CD4-positive, alpha-beta memory T cell (primary cell): ENCODE results near the gene CAPG. TPM values are rescaled to one million over a fixed set of nuclear protein-coding genes. Genes with fewer than 3 reads are reported as not detected.

ENCODE experiments used
- CTCF ChIA-PET: fragments of 350-600 bp; sonication (Branson Sonifier 250); formaldehyde crosslinking; loops from one replicate; lab custom pipeline; 2021; ENCODE audit warnings: inconsistent platforms; ENCODE audit not compliant: partially characterized antibody; lab: Charles Lee
- POLR2A ChIA-PET: fragments of 350-600 bp; sonication (Branson Sonifier 250); formaldehyde crosslinking; loops from one replicate; lab custom pipeline; 2021; ENCODE audit not compliant: partially characterized antibody; lab: Charles Lee
- DNase-seq, 5 donors: peaks; one replicate each; pipeline versions ENCODE4 v3.0.0 to v3.0.0-alpha.2; 2020 to 2022; ENCODE audit warnings: mixed read lengths in 1 of 5
- H3K27ac ChIP-seq: one replicate; pipeline ENCODE4 v1.7.0; 2013; ENCODE audit warnings: low read depth, low read length
- H3K27me3 ChIP-seq: 2 replicates; pipeline ENCODE4 v1.7.0; 2013; ENCODE audit warnings: mild to moderate bottlenecking, low read length, moderate library complexity; ENCODE audit not compliant: insufficient read depth
- H3K36me3 ChIP-seq: 2 replicates; pipeline ENCODE4 v1.7.0; 2013; ENCODE audit warnings: mild to moderate bottlenecking, low read length, moderate library complexity; ENCODE audit not compliant: insufficient read depth
- H3K4me1 ChIP-seq: 2 replicates; pipeline ENCODE4 v1.7.0; 2013; ENCODE audit warnings: mild to moderate bottlenecking, low read length, moderate library complexity; ENCODE audit not compliant: insufficient read depth
- H3K4me3 ChIP-seq, 2 donors: one replicate each; pipeline ENCODE4 v1.7.0; 2013; ENCODE audit warnings: low read length in 2 of 2, mild to moderate bottlenecking in 1 of 2
- H3K9me3 ChIP-seq, 2 donors: one replicate each; pipeline ENCODE4 v1.7.0; 2013; ENCODE audit warnings: low read length in 2 of 2, control low read depth in 1 of 2; ENCODE audit not compliant: control insufficient read depth in 1 of 2
- H3K27ac Mint-ChIP-seq, 7 donors: one replicate each; pipeline ENCODE4 v1.8.0; 2020 to 2021; ENCODE audit warnings: mixed read lengths in 7 of 7, mild to moderate bottlenecking in 6 of 7, inconsistent platforms in 3 of 7, moderate library complexity in 3 of 7
- H3K27me3 Mint-ChIP-seq, 2 donors: one replicate each; pipeline ENCODE4 v1.8.0; 2020 to 2021; ENCODE audit warnings: mixed read lengths in 2 of 2
- H3K36me3 Mint-ChIP-seq, 2 donors: one replicate each; pipeline ENCODE4 v1.8.0; 2020 to 2021; ENCODE audit warnings: mixed read lengths in 2 of 2, inconsistent platforms in 1 of 2, mild to moderate bottlenecking in 1 of 2
- H3K4me1 Mint-ChIP-seq, 4 donors: one replicate each; pipeline ENCODE4 v1.8.0; 2020 to 2021; ENCODE audit warnings: mixed read lengths in 4 of 4, mild to moderate bottlenecking in 1 of 4
- H3K4me3 Mint-ChIP-seq, 8 donors: one replicate each; pipeline ENCODE4 v1.8.0; 2020 to 2021; ENCODE audit warnings: mixed read lengths in 8 of 8, mild to moderate bottlenecking in 7 of 8, moderate library complexity in 6 of 8, inconsistent platforms in 3 of 8
- H3K9me3 Mint-ChIP-seq, 8 donors: one replicate each; pipeline ENCODE4 v1.8.0; 2020 to 2021; ENCODE audit warnings: mixed read lengths in 8 of 8, mild to moderate bottlenecking in 5 of 8, inconsistent platforms in 3 of 8, moderate library complexity in 1 of 8
- intact Hi-C: fragments of 100-400 bp; cut with micrococcal nuclease; formaldehyde crosslinking; loops from one replicate; pipeline ENCODE4 v1.15.1; 2023
- polyA plus RNA-seq, 2 donors: library from polyadenylated mRNA; unstranded; fragments of 300-500 nt; fragmentation: Illumina TruSeq; gene quantifications; one replicate each; pipeline ENCODE4 v1.2.3, GENCODE V29; 2021
- total RNA-seq, 2 experiments: library from RNA; stranded (reverse); gene quantifications; one replicate each; pipeline ENCODE4 v1.2.3, GENCODE V29; 2021

Gene CAPG
- total and polyA plus RNA-seq, 4 experiments from 2014 or later: 25.6 to 136 (median 75.6) TPM

GRCh38 chr2:85357736-85358135 lies 52.4 kb downstream of the CAPG start:
- POLR2A ChIA-PET: interaction anchor here (0.6 to 10.9 kb wide), 3 partner anchors 31 to 809 kb away, joined by 3 to 240 read pairs (median 3); partner anchors contain the start of gene TGOLN2
- Histone ChIP-seq H3K4me1 (peaks cover 40% of the 10 kb centered on the region), H3K36me3 (peaks cover 9% of the 10 kb centered on the region), H3K4me3 (no peak overlapping the region), H3K27ac (no peak overlapping the region), H3K27me3 (no peaks in the 10 kb centered on the region), H3K9me3 (no peaks in the 10 kb centered on the region)
- H3K4me1 Mint-ChIP-seq: peaks cover 28 to 62% (median 46%) of the 10 kb centered on the region in 4 donors
- H3K9me3 Mint-ChIP-seq: no peaks in the 10 kb centered on the region
- no peaks in the 10 kb centered on the region for H3K27me3 Mint-ChIP-seq
- intact Hi-C loops: no loop called here
- H3K4me3 Mint-ChIP-seq: peak overlapping the region in 1 of 8 donors; percentile 9
- CTCF ChIA-PET: no interaction called here
- peaks cover 37 to 53% of the 10 kb centered on the region in 2 donors for H3K36me3 Mint-ChIP-seq
- DNase-seq: no peak
- H3K27ac Mint-ChIP-seq: no peak overlapping the region

GRCh38 chr2:85356186-85356585 lies 54.0 kb downstream of the CAPG start:
- Histone ChIP-seq H3K27me3 (no peaks in the 10 kb centered on the region), H3K4me3 (no peak overlapping the region), H3K4me1 (peaks cover 44% of the 10 kb centered on the region), H3K9me3 (no peaks in the 10 kb centered on the region), H3K36me3 (peaks cover 9% of the 10 kb centered on the region), H3K27ac (no peak overlapping the region)
- POLR2A ChIA-PET: interaction anchor here (4.2 to 10.9 kb wide), 2 partner anchors 30 to 183 kb away, joined by 43 to 240 read pairs; partner anchors contain the start of genes MAT2A and TGOLN2
- intact Hi-C loops: no loop called here
- CTCF ChIA-PET: interaction anchor here (1.4 kb wide), 1 partner anchor 195 kb away, joined by 3 read pairs; no protein-coding TSS in a partner anchor
- H3K9me3 Mint-ChIP-seq: no peaks in the 10 kb centered on the region
- H3K4me3 Mint-ChIP-seq: peak overlapping the region in 3 of 8 donors; percentile 97 to 100 (median 100)
- peaks cover 30 to 51% of the 10 kb centered on the region in 2 donors for H3K36me3 Mint-ChIP-seq
- H3K27me3 Mint-ChIP-seq: no peaks in the 10 kb centered on the region
- peaks cover 28 to 69% (median 52%) of the 10 kb centered on the region in 4 donors for H3K4me1 Mint-ChIP-seq
- no peak for DNase-seq
- H3K27ac Mint-ChIP-seq: no peak overlapping the region

- peaks cover 33 to 56% of the 10 kb centered on the region in 2 donors for H3K36me3 Mint-ChIP-seq
- CTCF ChIA-PET: interaction anchor here (2.6 kb wide), 1 partner anchor 28 kb away, joined by 12 read pairs; the partner anchor contains the start of gene TGOLN2
- peak overlapping the region; percentile 94 for H3K27ac ChIP-seq
Measured at GRCh38 chr2:85355521-85355920, 54.6 kb downstream of the CAPG start.

DNA sequence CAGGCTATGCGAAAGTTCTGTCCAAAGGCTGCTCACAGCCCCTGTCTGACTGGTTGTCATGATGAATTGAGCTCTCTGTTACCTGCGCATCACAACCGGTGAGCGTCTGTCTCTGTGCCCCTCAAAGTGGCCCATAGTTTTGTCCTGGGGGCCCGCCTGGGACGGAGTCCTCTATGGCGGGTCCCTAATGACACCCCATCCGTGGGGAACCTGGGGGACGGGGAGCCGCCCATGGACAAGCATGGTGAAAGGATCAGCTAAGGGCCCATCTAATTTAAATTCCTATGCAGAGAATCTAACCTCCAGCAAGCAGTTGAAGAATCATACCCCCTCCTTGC lies 55.1 kb downstream of the CAPG start:
- H3K4me1 Mint-ChIP-seq: peaks cover 30 to 77% (median 57%) of the 10 kb centered on the region in 4 donors
- no peak for DNase-seq
- peaks cover 44% of the 10 kb centered on the region for H3K4me1 ChIP-seq
- no peaks in the 10 kb centered on the region for H3K9me3 Mint-ChIP-seq
- H3K36me3 Mint-ChIP-seq: peaks cover 38 to 58% of the 10 kb centered on the region in 2 donors
- peak overlapping the region; percentile 97 to 100 (median 99) for H3K4me3 Mint-ChIP-seq
- H3K36me3 ChIP-seq: peaks cover 18% of the 10 kb centered on the region
- ChIA-PET CTCF (interaction anchor here (1.1 to 2.6 kb wide), 4 partner anchors 9 to 196 kb away, joined by 4 to 12 read pairs (median 6); partner anchors contain the start of gene TGOLN2), POLR2A (interaction anchor here (0.7 to 10.9 kb wide), 22 partner anchors 9 to 261 kb away, joined by 3 to 240 read pairs (median 6); partner anchors contain the start of genes MAT2A, RNF181, SH2D6 and TGOLN2)
- no peaks in the 10 kb centered on the region for H3K9me3 ChIP-seq
- peak overlapping the region; percentile 94 to 100 (median 99) for H3K27ac Mint-ChIP-seq
- H3K27me3 Mint-ChIP-seq: no peaks in the 10 kb centered on the region
- peak overlapping the region; percentile 64 to 81 for H3K4me3 ChIP-seq
- intact Hi-C loops: loop anchor here (2.0 kb wide), 1 partner anchor 54 kb away; no protein-coding TSS in a partner anchor
- H3K27me3 ChIP-seq: no peaks in the 10 kb centered on the region
- peak overlapping the region; percentile 94 for H3K27ac ChIP-seq

More at GRCh38 chr2:85355521-85355920, 54.6 kb downstream of the CAPG start:
- Mint-ChIP-seq H3K4me3 (peak overlapping the region; percentile 97 to 100 (median 99)), H3K4me1 (peaks cover 30 to 74% (median 56%) of the 10 kb centered on the region in 4 donors), H3K9me3 (no peaks in the 10 kb centered on the region), H3K27ac (peak overlapping the region in 6 of 7 donors; percentile 48 to 100 (median 84)), H3K27me3 (no peaks in the 10 kb centered on the region)
- Histone ChIP-seq H3K4me1 (peaks cover 44% of the 10 kb centered on the region), H3K4me3 (peak overlapping the region; percentile 64 to 81), H3K36me3 (peaks cover 13% of the 10 kb centered on the region), H3K9me3 (no peaks in the 10 kb centered on the region), H3K27me3 (no peaks in the 10 kb centered on the region)
- no peak for DNase-seq
- POLR2A ChIA-PET: interaction anchor here (0.7 to 10.9 kb wide), 11 partner anchors 9 to 260 kb away, joined by 4 to 240 read pairs (median 7); partner anchors contain the start of genes MAT2A, TGOLN2 and USP39
- intact Hi-C loops: loop anchor here (2.0 kb wide), 1 partner anchor 53 kb away; no protein-coding TSS in a partner anchor

DNA sequence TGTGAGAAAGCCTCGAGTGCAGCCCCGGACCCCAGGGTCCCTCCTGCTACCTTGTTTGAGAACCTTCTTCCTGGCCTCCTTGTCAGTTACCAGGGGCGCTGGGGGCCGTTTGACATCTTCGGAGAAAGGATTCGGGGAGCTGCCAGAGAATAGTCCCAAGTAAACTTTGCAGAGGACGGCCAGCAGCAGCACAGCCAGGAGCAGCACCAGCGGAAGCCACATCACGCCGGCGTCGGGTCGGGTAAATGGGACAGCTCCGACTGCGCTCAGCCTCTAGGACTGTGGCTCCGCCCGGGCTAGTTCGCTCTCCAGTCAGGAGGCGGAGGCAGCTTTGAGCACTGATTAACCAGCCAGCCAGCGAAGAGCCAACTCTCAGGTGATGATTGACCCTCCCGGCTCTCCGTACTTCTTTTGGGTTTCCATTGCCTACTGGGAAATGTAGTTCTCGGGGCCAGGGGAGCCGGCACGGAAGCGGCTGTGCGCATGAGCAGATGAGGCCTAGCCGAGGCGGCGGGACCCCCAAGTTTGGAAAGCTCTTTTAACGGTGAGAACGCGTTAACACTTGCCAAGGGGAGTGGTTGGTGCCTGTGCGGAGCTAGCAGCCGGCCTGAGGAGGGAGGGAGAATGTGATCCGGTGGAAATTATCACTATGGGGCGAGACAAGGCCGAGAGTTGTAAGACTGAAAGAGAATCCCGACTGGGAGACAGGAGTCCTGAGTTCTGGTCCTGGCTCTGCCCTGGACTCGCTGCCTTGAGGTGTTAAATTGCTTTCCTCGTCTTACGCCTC lies 55.7 kb downstream of the CAPG start, which contains the start of the genes ELMOD3 and RETSAT:
ELMOD3 (plus strand) TSS at position 484 of the 787 bp plus-strand sequence. CDS start 2,430 bp downstream, outside the sequence.
RETSAT (minus strand) TSS at position 243 of the 787 bp plus-strand sequence; CDS start at position 222, 21 bp downstream.
- Histone ChIP-seq H3K4me1 (peaks cover 44% of the 10 kb centered on the region), H3K9me3 (no peaks in the 10 kb centered on the region), H3K4me3 (peak within 1 kb of the TSS; percentile 64 to 81), H3K27me3 (no peaks in the 10 kb centered on the region), H3K36me3 (peaks cover 24% of the 10 kb centered on the region), H3K27ac (peak within 1 kb of the TSS; percentile 94)
- peak within 1 kb of the TSS; percentile 97 to 100 (median 99) for H3K4me3 Mint-ChIP-seq
- ChIA-PET CTCF (interaction anchor here (0.6 to 2.6 kb wide), 6 partner anchors 9 to 232 kb away, joined by 3 to 12 read pairs (median 4); partner anchors contain the start of gene TGOLN2), POLR2A (interaction anchor here (0.7 to 10.9 kb wide), 25 partner anchors 8 to 1087 kb away, joined by 3 to 240 read pairs (median 5); partner anchors contain the start of genes KDM3A, MAT2A, RNF181 and SH2D6)
- peak within 1 kb of the TSS; percentile 94 to 100 (median 99) for H3K27ac Mint-ChIP-seq
- intact Hi-C loops: loop anchor here (1.0 to 5.0 kb wide), 8 partner anchors 26 to 1088 kb away; partner anchors contain the start of genes KDM3A, SH2D6 and USP39
- H3K27me3 Mint-ChIP-seq: no peaks in the 10 kb centered on the region
- peaks cover 43 to 59% of the 10 kb centered on the region in 2 donors for H3K36me3 Mint-ChIP-seq
- peaks cover 28 to 74% (median 57%) of the 10 kb centered on the region in 4 donors for H3K4me1 Mint-ChIP-seq
- DNase-seq: peak; percentile 98 to 99 (median 99)
- no peaks in the 10 kb centered on the region for H3K9me3 Mint-ChIP-seq

GRCh38 chr2:85353876-85354285 lies 56.3 kb downstream of the CAPG start:
- Mint-ChIP-seq H3K27me3 (no peaks in the 10 kb centered on the region), H3K27ac (peak overlapping the region; percentile 94 to 100 (median 99)), H3K4me1 (peaks cover 26 to 71% (median 55%) of the 10 kb centered on the region in 4 donors), H3K4me3 (peak overlapping the region; percentile 97 to 100 (median 99)), H3K36me3 (peaks cover 47 to 60% of the 10 kb centered on the region in 2 donors), H3K9me3 (no peaks in the 10 kb centered on the region)
- peak overlapping the region; percentile 50 to 81 for H3K4me3 ChIP-seq
- H3K9me3 ChIP-seq: no peaks in the 10 kb centered on the region
- POLR2A ChIA-PET: interaction anchor here (1.0 to 10.9 kb wide), 21 partner anchors 8 to 1087 kb away, joined by 3 to 240 read pairs (median 6); partner anchors contain the start of genes KDM3A, MAT2A, RNF181 and SH2D6
- intact Hi-C loops: loop anchor here (1.0 to 5.0 kb wide), 8 partner anchors 26 to 1088 kb away; partner anchors contain the start of genes KDM3A, SH2D6 and USP39
- H3K36me3 ChIP-seq: peaks cover 27% of the 10 kb centered on the region
- H3K27me3 ChIP-seq: no peaks in the 10 kb centered on the region
- peak in 3 of 5 donors; percentile 3 to 52 (median 12) for DNase-seq
- CTCF ChIA-PET: interaction anchor here (0.6 to 2.6 kb wide), 6 partner anchors 8 to 233 kb away, joined by 3 to 12 read pairs (median 4); partner anchors contain the start of gene TGOLN2
- peaks cover 44% of the 10 kb centered on the region for H3K4me1 ChIP-seq
- H3K27ac ChIP-seq: peak overlapping the region; percentile 94
